IPS-NIHi11 (cell line): ENCODE measurements around the gene ESD.

Experiments
- DNase-seq: peaks from one replicate; pipeline ENCODE4 v3.0.0; 2012; ENCODE audit warnings: mixed read lengths, low spot score

ESD gene

GRCh38 chr13:46745706-46746105 is 51.3 kb downstream of the ESD start:
- DNase-seq: no peak

GRCh38 chr13:46745062-46745461 is 51.9 kb downstream of the ESD start:
- DNase-seq: no peak

- DNase-seq: no peak
These were observed 53.8 kb downstream of the ESD start for GRCh38 chr13:46743191-46743590.

GRCh38 chr13:46739447-46740098 is 57.4 kb downstream of the ESD start:
- DNase-seq: no peak

GRCh38 chr13:46738766-46739165 is 58.2 kb downstream of the ESD start:
- DNase-seq: no peak

- no peak for DNase-seq
These were observed 58.9 kb downstream of the ESD start for GRCh38 chr13:46738055-46738454.

GRCh38 chr13:46736541-46737310 is 60.2 kb downstream of the ESD start:
- DNase-seq: no peak

DNA sequence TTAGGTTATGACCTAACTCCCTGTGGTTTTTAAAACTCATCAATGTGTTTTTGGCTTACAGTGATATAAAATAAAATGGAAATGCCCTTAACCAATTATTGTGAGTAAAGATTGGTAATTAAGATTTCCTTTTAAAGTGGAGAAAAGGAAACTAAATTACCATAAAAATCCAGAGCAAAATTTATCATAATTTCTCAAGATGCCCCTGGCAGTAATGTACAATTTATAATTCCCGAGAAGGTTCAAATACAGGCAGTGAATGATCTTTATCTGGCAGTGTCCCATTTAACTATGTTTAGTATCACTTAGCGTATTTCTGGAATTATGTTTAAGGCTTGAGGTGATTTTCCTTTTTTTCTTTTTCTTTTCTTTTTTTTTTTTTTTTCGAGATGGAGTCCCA is 61.5 kb downstream of the ESD start:
- no peak for DNase-seq

DNA sequence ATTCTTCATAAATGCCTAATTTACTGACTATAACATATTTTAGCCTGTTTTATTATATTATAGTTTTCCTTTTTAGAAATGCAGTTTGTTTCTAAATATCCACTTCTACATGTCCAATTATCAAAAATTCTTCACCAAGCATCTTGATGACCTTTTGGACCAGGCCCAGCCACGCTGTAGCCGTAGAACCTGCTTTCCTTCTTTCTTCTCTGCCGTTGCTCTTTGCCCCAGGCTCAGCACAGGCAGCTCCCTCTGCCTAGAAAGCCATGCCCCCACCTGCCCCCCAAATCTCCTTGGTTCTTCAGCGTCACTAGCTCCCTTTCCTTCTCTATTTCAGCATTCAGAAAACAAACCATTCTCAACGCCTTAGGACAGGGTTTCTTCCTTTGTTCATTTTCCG is 65.4 kb downstream of the ESD start:
- no peak for DNase-seq

DNA sequence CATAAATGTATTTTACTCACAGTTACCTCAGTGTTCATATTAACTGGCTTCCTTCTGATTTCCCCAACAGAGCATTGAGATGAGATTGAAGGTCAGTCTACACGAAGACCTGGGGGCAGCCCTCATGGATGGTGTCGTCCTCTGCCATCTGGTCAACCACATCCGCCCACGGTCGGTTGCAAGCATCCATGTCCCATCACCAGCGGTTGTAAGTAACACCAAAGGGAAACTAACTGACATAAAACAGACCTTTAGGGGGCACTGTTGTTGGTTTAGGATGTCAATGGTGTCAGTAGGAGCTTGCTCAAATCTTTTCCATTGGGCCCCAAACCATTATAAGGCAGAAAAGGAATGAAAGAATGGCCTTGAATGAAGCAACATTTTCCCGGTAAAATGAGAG is 68.2 kb downstream of the ESD start:
- DNase-seq: peak; percentile 67

GRCh38 chr13:46726347-46726746 is 70.6 kb downstream of the ESD start:
- DNase-seq: no peak
